Bronchial epithelial cell (primary cell): ENCODE measurements around the gene PLA2G7. TPM values are rescaled to one million over a fixed set of nuclear protein-coding genes. Genes with fewer than 3 reads are reported as not detected.
A peak's percentile ranks its signal among the peaks of the same experiment; 100 is the strongest.

ENCODE experiments used
- DNase-seq: peaks from one replicate; pipeline ENCODE4 v3.0.0-alpha.2; 2010; ENCODE audit warnings: low read depth
- FAIRE-seq: peaks from 2 replicates; lab custom pipeline; 2011; peaks lifted over from hg19 to GRCh38; lab: Jason Lieb, UNC
- H3K27me3 ChIP-seq: 2 replicates; pipeline ENCODE4 v1.5.1; 2011; ENCODE audit warnings: low read length; ENCODE audit not compliant: control insufficient read depth, insufficient read depth
- H3K36me3 ChIP-seq: 2 replicates; pipeline ENCODE4 v1.5.1; 2011; ENCODE audit warnings: low read length; ENCODE audit not compliant: control insufficient read depth, insufficient read depth
- H3K4me3 ChIP-seq: 2 replicates; pipeline ENCODE4 v1.5.1; 2011; ENCODE audit warnings: mild to moderate bottlenecking, low read depth, low read length, control low read depth
- CTCF ChIP-seq: IDR thresholded peaks from 2 replicates; pipeline ENCODE4 v1.5.1; 2011; ENCODE audit warnings: mild to moderate bottlenecking, moderate library complexity, low read length, control low read depth, inconsistent platforms; ENCODE audit not compliant: insufficient read depth, severe bottlenecking
- total RNA-seq: library from RNA; depleted of rRNA; stranded (reverse); fragments of >200 nt; gene quantifications from 2 replicates; pipeline ENCODE4 v1.2.1, GENCODE V29; 2014

PLA2G7 gene
- total RNA-seq, 1 donor from 2014 or later: not detected

GRCh38 chr6:46689657-46690056 lies 45.5 kb downstream of the PLA2G7 start:
- TF ChIP-seq CTCF: no peak
- H3K36me3 ChIP-seq: no peaks in the 10 kb centered on the region
- DNase-seq (no peak), FAIRE-seq (peak; percentile 81)
- H3K27me3 ChIP-seq: no peaks in the 10 kb centered on the region
- no peak overlapping the region for H3K4me3 ChIP-seq

GRCh38 chr6:46688966-46689335 lies 46.2 kb downstream of the PLA2G7 start:
- no peaks in the 10 kb centered on the region for H3K27me3 ChIP-seq
- no peaks in the 10 kb centered on the region for H3K36me3 ChIP-seq
- TF ChIP-seq CTCF: no peak
- DNase-seq (no peak), FAIRE-seq (peak; percentile 50)
- H3K4me3 ChIP-seq: no peak overlapping the region

GRCh38 chr6:46688117-46688965 lies 46.8 kb downstream of the PLA2G7 start:
- DNase-seq (no peak), FAIRE-seq (no peak)
- Histone ChIP-seq H3K36me3 (no peaks in the 10 kb centered on the region), H3K27me3 (no peaks in the 10 kb centered on the region), H3K4me3 (no peak overlapping the region)
- TF ChIP-seq CTCF: no peak

GRCh38 chr6:46687619-46688097 lies 47.5 kb downstream of the PLA2G7 start, which contains the start of gene TDRD6:
TSS of gene TDRD6 (plus strand) at chr6:46687885. CDS start at chr6:46688129, 244 bp downstream.
- no peak for TF ChIP-seq CTCF
- no peak for FAIRE-seq
- no peaks in the 10 kb centered on the region for H3K27me3 ChIP-seq
- no peak for DNase-seq
- no peak within 1 kb of the TSS for H3K4me3 ChIP-seq
- no peaks in the 10 kb centered on the region for H3K36me3 ChIP-seq

GRCh38 chr6:46684771-46685170 lies 50.4 kb downstream of the PLA2G7 start:
- H3K27me3 ChIP-seq: no peaks in the 10 kb centered on the region
- no peak for TF ChIP-seq CTCF
- H3K4me3 ChIP-seq: no peak overlapping the region
- FAIRE-seq: no peak
- H3K36me3 ChIP-seq: no peaks in the 10 kb centered on the region
- DNase-seq: peak; percentile 78
